HG03135 (cell line): Measurements from ENCODE around the gene ATP13A4.

Source experiments
- ATAC-seq: cut with Tn5 transposase; IDR thresholded peaks from one replicate; pipeline ENCODE4 v1.9.1; 2021; ENCODE audit warnings: mild to moderate bottlenecking, moderate library complexity; ENCODE audit not compliant: unreplicated experiment

Gene ATP13A4

DNA sequence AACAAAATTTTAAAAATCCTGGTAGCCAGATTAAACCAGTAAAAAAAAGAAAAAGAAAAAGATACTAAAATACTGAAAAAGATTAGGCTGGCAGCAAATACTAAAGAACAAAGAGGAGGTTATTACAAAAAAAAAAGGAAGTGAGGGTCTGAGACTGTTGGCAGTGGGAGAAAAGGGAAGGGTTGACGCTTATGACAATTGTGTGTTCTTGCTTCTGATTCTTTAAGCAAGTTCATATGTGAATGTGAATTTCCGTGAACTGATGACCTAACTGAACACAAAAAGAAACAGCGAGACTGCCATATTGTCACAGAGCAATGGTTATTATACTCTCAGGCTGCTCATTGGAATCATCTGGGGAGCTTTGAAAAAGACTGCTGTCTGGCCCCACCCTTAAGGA lies 56.5 kb downstream of the ATP13A4 start:
- no peak for ATAC-seq

DNA sequence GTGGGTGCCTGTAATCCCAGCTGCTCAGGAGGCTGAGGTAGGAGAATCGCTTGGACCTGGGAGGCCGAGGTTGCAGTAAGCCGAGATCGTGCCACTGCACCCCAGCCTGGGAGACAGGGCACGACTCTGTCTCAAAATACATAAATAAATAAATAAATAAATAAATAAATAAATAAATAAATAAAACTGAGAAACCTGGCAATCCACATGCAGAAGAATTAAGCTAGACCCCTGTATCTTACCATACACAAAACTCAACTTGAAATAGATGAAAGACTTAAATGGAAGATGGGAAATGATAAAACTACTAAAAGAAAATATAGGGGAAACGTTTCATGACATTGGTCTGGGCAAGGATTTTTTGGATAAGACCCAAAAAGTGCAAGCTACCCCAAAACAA lies 58.0 kb downstream of the ATP13A4 start:
- no peak for ATAC-seq

DNA sequence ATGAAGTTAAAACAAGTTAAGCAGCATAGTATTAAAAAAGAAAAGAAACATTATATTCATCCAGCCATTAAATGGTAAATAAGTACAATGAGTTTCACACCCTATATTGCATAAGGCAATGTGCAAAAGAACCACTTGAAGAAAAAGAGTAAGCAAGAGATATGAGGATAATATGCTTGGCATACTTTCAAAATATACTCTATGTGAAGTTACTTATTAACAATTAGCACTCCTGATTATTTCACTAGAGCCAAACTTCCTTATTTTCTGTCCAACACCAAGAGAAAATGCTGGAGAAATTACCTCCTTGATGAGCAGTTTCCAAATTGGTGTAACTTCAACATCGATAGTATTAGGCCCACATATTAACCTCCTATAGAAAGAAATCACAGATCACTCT lies 63.7 kb downstream of the ATP13A4 start:
- ATAC-seq, result no peak

DNA sequence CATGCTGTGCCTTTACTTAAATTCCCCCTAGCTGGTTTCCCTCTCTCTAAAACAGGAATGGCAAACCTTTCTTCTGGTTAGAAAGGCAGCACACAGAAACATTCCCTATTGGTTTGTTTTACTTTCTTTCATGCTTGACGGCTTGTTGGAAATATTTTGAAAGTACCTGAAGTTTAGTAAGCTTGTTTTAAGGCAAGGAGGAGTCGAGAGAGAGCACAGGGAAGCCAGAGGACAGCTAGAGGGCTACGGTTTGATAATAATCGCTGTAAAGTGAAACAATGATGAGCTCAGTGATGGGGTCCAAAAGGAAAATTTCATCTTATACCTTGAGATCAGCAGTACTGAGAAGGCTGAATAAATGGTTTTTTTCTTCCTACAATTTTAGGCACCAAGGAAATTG lies 64.1 kb downstream of the ATP13A4 start:
- ATAC-seq, result no peak

DNA sequence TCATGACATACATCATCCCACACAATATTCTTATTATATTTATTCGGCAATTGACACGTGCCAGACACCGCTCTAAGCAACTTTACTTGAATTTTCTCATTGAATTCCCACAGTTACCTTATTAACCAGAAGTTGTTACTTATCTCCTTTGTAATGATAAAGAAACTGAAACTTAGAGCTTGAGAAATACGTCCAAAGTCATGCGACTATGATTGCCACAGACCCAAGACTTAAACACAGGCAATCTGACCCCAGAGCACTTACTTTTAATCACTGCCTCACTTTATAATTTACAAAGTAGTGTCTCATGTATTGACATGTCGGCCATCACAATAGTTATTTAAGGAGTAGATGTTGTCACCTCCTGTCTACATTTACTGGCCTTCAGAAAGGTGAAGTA lies 64.7 kb downstream of the ATP13A4 start:
- ATAC-seq, result no peak

DNA sequence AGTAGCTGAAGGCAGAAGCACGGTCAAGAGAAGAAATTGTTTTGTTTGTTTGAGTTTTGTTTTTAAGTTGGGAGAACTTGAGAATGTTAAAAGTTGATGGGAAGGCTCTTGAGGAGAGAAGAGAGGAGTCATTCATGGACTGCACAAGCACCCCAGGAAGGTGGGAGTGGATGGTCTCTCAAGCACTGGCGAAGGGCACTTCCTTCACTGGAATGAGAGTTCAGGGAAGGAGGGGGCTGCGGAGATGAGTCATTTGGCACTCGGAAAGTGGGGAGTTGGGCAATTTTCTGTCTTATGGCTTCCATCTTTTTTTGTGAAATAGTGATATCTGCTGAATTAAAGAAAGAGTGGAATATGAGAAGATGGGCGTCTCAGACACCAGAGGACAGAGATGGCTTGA lies 66.0 kb downstream of the ATP13A4 start:
- ATAC-seq, result no peak

DNA sequence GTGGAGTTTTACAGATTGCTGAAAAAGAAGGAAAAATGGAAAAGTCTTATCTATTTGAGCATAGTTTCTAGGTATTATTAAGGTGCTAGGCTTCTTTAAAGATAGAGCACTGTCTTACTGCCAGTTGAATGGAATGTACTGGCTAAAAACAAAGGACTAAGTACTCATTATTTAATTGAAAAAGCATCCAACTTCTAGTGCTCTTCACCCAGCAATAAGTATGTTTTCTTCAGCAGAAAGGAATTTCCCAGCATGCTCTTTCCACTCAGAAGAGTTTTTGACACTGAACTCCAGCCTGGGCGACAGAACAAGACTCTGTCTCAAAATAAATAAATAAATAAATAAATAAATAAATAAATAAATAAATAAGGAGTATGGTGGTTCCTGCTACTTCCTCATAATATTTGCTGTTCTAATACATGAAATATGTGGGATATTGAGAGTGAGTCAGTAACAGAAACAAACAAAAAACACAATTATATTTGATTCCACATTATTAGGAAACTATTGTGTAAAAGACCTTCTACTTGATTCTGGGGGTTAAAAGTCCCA lies 70.6 kb downstream of the ATP13A4 start:
- no peak for ATAC-seq

DNA sequence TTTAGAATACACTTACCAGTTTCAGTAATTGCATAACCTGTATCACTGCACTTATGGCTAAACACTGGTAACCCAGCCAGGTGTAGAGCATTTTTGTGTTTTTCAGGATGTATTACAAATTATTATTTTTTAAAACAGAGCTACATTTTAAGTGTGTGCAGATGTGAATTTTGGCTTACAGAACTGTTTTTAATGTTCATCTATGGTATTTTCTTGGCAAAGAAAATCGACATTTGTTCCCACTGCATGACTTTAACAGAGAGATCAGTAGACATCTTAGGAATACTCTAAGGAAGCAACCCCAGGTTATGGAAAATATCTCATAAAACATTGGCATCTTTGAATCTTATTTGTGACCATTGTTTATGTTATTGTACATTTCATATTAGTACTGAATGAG lies 73.3 kb downstream of the ATP13A4 start:
- no peak for ATAC-seq

DNA sequence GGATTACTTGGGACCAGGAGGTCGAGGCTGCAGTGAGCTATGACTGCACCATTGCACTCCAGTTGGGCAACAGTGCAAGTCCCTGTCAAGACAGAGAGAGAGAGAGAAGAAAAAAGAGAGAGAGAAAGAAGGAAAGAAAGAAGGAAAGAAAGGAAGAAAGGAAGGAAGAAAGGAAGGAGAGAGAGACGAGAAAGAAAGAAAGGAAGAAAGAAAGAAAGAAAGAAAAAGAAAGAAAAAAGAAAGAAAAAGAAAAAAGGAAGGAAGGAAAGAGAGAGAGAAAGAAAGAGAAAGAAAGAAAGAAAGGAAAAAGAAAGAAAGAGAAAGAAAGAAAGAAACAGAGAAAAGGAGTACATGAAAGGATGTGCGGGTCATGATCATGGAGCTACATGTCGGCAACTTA lies 80.2 kb downstream of the ATP13A4 start:
- no peak for ATAC-seq

DNA sequence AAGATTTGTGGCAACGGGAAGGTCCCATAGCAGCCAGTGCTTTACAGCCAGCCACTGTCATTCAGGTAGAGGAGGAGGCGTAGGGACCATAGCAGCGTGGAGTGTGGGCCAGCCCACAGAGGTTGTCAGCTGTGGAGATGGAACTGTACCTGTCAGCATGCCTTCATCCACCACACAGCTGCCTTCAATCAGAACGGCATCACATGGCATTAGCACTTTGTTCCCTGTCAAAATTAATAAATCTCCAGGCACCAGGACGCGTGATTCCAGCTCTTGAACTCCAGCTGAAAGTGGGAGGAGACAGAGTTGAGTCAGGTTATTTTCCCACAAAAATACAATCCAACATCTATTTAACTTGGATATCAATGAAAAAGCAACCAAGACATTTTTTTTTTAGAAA lies 84.0 kb downstream of the ATP13A4 start:
- ATAC-seq, result no peak

DNA sequence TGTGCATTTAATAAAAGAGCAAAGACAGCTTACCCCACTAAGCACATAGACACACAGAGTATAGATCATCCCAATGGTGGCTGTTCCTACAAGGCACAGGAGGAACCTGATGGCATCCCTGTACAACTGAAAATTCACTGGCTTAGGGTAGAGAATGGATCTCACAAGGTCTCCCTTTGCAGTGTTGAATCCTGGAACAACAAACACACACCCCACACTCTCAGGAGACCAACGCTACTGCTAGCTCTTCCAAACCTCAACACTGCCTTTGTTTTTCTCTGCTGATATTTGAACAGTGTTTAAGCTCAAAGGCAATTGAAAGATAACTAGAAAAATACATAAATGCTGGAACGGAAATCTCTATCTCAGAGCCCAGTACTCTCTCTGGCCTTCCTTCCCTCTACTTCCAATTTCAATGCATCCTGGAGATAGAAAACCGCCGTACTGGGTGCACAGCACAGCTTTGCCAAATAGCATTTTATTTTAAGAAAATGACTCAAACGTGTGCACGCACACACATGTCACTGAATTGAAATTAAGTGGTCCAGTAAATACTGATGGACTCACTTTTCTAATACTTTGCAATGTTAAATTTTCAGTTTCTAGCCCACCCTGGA lies 88.6 kb downstream of the ATP13A4 start:
- no peak for ATAC-seq

DNA sequence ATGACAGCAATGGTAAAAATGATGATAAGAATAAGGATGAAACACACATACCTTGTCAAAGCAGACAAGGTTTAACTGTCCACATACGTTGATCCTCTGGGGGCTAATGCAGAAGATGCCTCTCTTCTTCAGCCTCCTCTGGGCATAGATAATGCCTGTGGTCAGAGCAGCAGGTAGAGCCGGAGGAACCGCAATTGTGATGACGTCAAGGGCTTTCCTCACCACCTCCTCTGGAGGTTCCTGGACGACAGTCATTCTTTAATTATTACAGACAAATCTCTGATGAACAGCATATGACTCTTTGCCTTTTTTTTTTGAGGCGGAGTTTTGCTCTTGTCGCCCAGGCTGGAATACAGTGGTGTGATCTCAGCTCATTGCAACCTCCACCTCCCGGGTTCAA lies 89.8 kb downstream of the ATP13A4 start:
- no peak for ATAC-seq

DNA sequence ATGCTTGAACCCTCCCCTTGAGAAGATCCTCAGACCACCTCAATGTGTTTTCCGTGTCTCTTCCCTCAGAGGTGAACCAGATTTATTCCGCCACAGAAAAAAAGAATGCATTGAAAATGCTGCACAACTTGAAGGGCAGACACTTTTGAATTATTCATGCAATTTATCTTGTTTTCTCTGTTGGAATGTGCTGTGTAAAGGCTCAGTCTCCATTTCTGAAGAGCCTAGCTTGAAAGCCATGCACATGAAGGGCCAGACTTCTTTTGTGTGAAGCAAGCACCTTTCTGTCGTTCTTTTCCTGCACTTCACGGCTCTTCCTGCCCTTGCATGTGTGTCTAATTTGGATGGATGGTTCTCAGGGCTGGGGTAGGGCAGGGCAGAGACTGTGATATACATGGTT lies 97.2 kb downstream of the ATP13A4 start:
- no peak for ATAC-seq

DNA sequence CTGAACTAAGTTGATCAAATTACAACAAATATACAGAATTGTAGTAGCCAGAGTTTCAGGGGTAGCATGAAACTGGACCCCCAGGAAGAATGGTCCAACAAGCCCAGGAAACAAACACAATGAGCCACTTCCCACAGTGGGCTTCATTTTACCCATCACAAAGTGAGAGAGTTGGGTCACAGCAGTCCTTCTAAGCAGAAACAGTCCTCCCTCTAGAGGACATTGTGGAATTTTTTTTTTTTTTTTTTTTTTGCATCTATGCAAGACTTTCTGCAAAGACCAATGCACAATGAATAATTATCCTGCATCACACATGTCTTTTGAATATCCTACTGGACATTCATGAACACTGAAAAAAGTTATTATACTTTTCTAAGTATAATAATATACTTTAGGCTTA lies 102.4 kb downstream of the ATP13A4 start:
- ATAC-seq, result no peak

DNA sequence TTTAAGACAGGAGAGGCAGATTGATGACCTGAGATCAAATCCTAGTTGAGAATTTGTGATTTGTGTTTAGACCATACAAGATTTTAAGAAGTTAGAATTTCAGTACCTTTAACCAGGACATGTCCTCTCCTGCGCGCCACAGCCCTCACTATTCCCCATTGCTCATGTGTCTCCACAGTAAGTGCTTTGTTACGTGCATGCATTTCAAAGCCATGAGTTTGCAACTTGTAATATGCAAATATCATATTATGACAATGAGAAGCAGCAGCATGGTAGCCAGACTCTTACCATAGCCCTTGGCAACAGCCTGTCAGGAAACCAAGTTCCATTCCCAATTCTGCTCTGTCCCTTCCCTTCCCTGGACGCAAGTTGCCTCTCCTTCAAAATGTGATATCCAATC lies 102.8 kb downstream of the ATP13A4 start:
- no peak for ATAC-seq

DNA sequence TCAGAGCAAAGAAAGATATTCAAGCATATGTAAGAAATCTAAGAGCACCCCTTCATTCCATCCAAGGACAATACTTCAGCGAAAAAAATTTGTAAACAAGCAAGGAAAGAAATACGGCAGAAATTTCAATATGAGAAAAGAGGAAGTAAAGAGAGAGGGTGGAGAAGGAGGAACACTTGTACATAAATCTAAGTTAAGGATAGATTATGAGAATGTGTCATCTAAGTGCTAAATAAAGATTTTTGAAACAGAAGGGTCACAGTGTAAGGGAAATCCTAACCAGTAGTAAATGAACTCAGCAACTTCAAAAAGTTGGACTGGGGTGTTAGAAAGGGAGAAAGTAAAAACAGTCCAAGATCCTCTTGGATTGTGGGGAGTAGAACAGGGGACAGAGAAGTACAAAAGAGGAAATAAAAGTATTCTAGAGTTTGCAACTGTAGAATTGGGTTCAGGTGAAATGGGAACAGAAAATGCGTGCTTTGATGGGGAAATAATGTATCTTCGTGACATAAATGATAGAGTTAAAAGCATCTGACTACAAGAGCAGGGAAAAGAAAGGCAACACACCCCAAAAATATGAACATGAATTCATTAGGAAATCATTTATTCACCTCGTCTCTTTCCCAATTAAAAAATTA lies 107.6 kb downstream of the ATP13A4 start:
- ATAC-seq, result no peak

DNA sequence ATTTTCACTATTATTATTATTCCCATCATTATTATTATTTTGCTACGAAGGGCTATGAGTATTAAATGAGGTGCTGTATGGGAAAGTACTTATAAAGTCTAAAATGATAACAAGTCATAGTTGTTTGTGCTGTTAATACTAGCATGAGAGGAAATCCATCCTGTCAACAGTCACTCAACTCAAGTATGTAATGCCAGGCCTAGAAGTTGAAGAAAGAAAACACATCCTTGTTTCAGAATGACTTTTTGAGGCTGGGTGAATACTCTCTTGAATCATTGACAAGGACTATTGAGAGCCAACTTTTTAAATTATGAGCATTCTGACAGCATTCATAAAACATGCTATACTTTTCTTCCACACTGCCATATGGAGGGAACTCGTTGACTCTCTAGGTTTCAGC lies 115.3 kb downstream of the ATP13A4 start:
- no peak for ATAC-seq

DNA sequence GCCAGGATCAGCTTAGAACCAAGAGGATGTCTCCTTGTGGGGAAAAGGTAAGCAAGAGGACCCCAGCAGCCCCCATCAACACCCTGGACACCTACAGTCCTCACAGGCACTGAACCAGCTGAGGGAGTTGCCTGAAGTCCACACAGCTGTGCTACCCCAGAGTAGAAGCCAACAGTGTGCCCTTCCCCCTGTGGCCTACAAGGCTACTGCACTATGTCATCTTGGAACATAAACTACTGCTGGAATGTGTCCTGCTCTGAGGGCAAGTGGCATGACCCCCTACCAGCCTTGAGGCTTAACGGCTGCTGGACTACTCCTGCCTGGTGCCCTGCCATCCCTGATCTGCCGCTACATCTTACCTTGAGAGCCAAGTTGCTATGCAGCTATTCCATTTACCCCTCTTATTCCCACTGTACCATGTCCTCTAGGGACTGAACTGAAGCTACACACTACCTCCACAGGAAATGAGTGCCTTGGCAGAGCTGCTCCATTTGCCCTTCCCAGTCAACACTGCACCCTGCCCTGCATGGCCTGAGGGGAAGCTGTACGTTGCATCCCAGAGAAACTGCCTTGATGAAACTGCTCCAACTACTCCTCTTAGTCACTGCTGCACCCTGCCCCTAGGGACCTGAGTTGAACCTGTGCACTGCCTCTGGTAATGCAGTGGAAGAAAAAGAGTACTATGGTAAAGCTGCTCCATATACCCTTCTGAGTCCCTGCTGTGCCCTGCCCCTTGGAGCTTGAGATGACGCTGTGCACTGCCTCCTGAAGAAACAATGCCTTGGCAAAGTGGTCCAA lies 135.9 kb downstream of the ATP13A4 start:
- no peak for ATAC-seq

DNA sequence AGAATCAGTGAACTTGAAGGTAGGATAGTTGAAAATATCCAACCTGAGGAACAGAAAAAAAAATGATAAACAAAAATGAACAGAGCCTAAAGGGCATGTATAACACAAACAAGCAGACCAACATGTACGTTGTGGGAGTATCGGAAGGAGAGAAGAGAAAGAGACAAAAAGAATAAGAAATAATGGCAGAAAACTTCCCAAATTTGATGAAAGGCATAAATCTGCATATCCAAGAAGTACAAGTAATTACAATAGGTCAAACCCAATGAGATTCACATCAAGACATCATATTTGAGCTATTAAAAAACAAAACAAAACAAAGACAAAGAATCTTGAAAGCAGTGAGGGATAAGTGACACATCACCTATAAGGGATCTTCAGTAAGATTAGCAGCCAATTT lies 138.1 kb downstream of the ATP13A4 start:
- ATAC-seq, result no peak

DNA sequence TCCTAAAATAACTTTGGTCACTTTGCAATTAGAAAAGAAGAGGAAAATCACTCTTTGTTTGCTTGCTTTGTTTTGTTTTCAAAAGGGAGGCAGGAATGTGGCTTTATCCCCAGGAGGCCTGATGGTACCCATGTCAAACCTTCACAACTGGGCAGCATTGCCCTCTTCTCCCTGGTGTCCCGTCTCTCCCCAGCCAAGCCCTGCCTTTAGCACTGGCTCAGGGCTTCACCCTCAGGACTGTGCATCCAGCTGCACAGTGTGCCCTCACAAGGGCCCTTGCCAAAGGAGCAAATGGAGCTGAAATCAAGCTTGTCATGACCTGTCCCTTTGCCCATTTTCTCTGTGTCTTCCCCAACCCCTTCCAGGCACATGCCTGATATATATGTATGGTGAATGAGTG lies 147.0 kb downstream of the ATP13A4 start:
- ATAC-seq, result no peak

DNA sequence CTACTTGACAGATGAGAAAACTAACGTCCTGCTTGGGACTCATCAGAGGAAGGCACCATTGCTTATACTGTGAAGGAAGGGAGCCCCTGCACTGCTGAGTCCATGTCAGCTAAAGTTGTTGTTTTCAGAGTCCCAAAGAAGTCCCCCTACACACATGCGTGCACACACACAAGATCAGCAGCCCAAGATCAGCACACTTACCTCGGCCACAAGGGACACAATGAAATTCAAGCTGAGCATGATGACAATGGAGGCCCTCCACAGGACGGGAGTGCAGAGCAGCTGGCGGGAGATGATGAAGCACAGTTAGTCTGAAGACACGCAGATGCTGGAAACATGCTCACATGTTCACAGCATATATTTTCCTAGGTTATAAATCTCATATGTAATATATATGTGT lies 147.6 kb downstream of the ATP13A4 start:
- no peak for ATAC-seq

DNA sequence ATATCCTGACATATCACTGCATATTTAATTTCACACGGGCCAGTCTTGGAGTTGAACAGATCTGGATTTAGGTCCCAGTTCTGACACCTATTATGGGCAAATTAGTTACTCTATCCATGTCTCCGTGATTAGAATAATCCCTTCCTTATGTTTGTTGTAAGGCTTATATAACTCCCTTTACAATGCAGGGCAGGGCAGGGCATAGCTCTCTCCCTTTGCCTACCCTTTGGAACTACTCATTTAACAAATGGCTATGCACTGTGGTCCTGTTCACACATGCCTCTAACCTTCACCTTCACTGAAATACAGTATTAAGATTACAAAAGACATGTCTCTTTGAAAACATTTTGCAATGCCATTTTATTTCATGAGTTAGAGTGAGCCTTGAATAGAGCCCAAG lies 151.4 kb downstream of the ATP13A4 start:
- ATAC-seq, result no peak
